ENCODE data around the gene APP. TPM values are rescaled to one million over a fixed set of nuclear protein-coding genes. Genes with fewer than 3 reads are reported as not detected.
A peak's percentile ranks its signal among the peaks of the same experiment; 100 is the strongest.

APP gene
- total RNA-seq, 2 donors from 2014 or later: 256 to 423 TPM

- ATAC-seq (peak; percentile 72), DNase-seq (peak; percentile 26 to 52 (median 44))
- intact Hi-C loops (cut with DNase I): no loop called here
- H3K9me3 ChIP-seq: no peaks in the 10 kb centered on the region
- WGBS, 2 donors: 51 to 55% methylated on average over 5 of the region's 5 CpGs
- H3K27ac ChIP-seq: peak overlapping the region in 3 of 4 donors; percentile 65 to 73 (median 73)
- H3K4me3 ChIP-seq: no peak overlapping the region
- no peaks in the 10 kb centered on the region for H3K27me3 ChIP-seq
- H3K36me3 ChIP-seq (replicated peaks in 1 of 2; ENCODE audit: insufficient read depth in 1 of 2, low read depth in 2 of 2): no peaks in the 10 kb centered on the region
- peaks cover 39% of the 10 kb centered on the region for H3K4me1 ChIP-seq
- TF ChIP-seq CTCF (IDR thresholded peaks at IDR 0.05) (no peak), POLR2A (IDR thresholded peaks at IDR 0.05) (no peak)
These were observed 54.0 kb downstream of the APP start for GRCh38 chr21:26116456-26117011.

- TF ChIP-seq POLR2A (IDR thresholded peaks at IDR 0.05): no peak
- no peak for TF ChIP-seq CTCF (IDR thresholded peaks at IDR 0.05)
- intact Hi-C loops (cut with DNase I): no loop called here
- Histone ChIP-seq H3K4me3 (no peak overlapping the region), H3K36me3 (replicated peaks in 1 of 2; ENCODE audit: insufficient read depth in 1 of 2, low read depth in 2 of 2) (no peaks in the 10 kb centered on the region), H3K9me3 (no peaks in the 10 kb centered on the region), H3K4me1 (peaks cover 46% of the 10 kb centered on the region), H3K27me3 (no peaks in the 10 kb centered on the region), H3K27ac (peak overlapping the region in 3 of 4 donors; percentile 65 to 73 (median 73))
- WGBS, 2 donors: 23 to 33% methylated on average over 2 of the region's 2 CpGs
- no peak for ATAC-seq
- no peak for DNase-seq
These were observed 54.7 kb downstream of the APP start for GRCh38 chr21:26115899-26116298.

DNA sequence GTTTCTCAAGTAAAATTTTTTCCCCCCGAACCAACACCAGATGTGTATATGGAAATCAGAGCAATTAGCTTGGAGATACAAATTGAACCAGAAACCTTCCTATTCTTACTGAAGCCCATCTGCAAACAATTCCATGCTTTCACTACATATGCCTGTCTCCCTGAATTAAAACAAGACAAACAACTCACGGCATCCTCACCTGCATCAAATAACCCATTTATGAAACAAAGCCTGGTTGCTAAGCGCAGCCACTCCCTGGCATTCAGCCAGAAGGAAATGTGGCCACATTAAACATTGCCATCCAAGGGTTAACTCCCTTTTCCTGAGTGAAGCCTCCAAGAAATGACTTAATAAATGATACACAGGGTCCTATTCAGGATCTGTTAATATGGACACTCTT is 55.3 kb downstream of the APP start:
- H3K4me1 ChIP-seq: peaks cover 49% of the 10 kb centered on the region
- H3K27me3 ChIP-seq: no peaks in the 10 kb centered on the region
- no peak overlapping the region for H3K4me3 ChIP-seq
- WGBS, 2 donors: 59 to 62% methylated on average over 3 of the region's 3 CpGs
- ATAC-seq (no peak), DNase-seq (peak; percentile 13 to 27 (median 25))
- no peaks in the 10 kb centered on the region for H3K36me3 ChIP-seq (replicated peaks in 1 of 2; ENCODE audit: insufficient read depth in 1 of 2, low read depth in 2 of 2)
- intact Hi-C loops (cut with DNase I): no loop called here
- H3K9me3 ChIP-seq: no peaks in the 10 kb centered on the region
- TF ChIP-seq CTCF (IDR thresholded peaks at IDR 0.05) (no peak), POLR2A (IDR thresholded peaks at IDR 0.05) (no peak)
- peak overlapping the region; percentile 27 to 73 (median 55) for H3K27ac ChIP-seq

- no peaks in the 10 kb centered on the region for H3K36me3 ChIP-seq (replicated peaks in 1 of 2; ENCODE audit: insufficient read depth in 1 of 2, low read depth in 2 of 2)
- ATAC-seq (peak; percentile 63), DNase-seq (peak in 2 of 4 donors; percentile 44 to 46)
- H3K27me3 ChIP-seq: no peaks in the 10 kb centered on the region
- TF ChIP-seq CTCF (IDR thresholded peaks at IDR 0.05): no peak
- no peak for TF ChIP-seq POLR2A (IDR thresholded peaks at IDR 0.05)
- intact Hi-C loops (cut with DNase I): no loop called here
- H3K9me3 ChIP-seq: no peaks in the 10 kb centered on the region
- peaks cover 49% of the 10 kb centered on the region for H3K4me1 ChIP-seq
- no peak overlapping the region for H3K4me3 ChIP-seq
- peak overlapping the region in 3 of 4 donors; percentile 42 to 65 (median 53) for H3K27ac ChIP-seq
- WGBS, 2 donors: 13 to 14% methylated on average over 3 of the region's 3 CpGs
These were observed 57.6 kb downstream of the APP start for GRCh38 chr21:26112975-26113374.

DNA sequence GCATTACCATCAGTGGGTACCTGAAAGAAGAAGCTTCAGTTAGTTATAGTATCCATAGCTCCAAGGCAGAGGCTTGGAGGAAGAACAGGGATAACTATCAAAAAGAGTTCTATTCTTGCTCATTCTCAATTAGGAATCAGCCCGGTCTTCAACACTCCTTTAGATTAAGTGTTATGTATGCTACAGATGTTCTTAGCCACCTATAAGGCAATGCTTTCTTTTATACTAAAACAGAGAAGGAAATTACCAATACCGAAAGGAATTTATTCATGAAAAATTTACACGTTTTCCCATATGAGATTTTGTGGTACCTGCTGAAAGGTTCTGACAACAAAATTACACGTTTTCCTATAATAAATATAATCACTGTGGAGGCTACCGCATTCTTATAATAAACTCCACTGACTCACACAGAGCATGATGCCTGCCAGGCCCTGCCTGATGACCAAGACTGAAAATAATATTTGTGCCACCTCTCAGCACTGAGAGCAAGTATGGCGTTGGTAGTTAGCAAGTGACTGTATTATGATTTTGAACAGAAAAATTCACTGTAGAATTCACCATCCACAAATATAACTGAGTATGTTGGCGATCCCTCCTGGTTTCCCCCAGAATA is 58.3 kb downstream of the APP start:
- Histone ChIP-seq H3K27me3 (no peaks in the 10 kb centered on the region), H3K27ac (peak overlapping the region; percentile 14 to 65 (median 48)), H3K4me1 (peaks cover 45% of the 10 kb centered on the region), H3K9me3 (no peaks in the 10 kb centered on the region), H3K36me3 (replicated peaks in 1 of 2; ENCODE audit: insufficient read depth in 1 of 2, low read depth in 2 of 2) (no peaks in the 10 kb centered on the region), H3K4me3 (no peak overlapping the region)
- WGBS, 2 donors: 77 to 79% methylated on average over 7 of the region's 7 CpGs
- TF ChIP-seq CTCF (IDR thresholded peaks at IDR 0.05): no peak
- TF ChIP-seq POLR2A (IDR thresholded peaks at IDR 0.05): no peak
- intact Hi-C loops (cut with DNase I): no loop called here
- ATAC-seq: no peak
- no peak for DNase-seq
